GM23248 (cell line): ENCODE results near the gene PLEKHD1. TPM values are rescaled to one million over a fixed set of nuclear protein-coding genes. Genes with fewer than 3 reads are reported as not detected.

Experiments used
- DNase-seq: peaks from one replicate; pipeline ENCODE4 v3.0.0-alpha.2; 2015
- H2AFZ ChIP-seq: fragments of 200-600 bp; sonication (generic); 2 replicates; pipeline ENCODE4 v1.6.1; 2016; ENCODE audit warnings: antibody characterized with exemption
- H3F3A ChIP-seq: fragments of 200-600 bp; sonication (generic); 2 replicates; pipeline ENCODE4 v1.6.1; 2016; ENCODE audit warnings: mild to moderate bottlenecking, antibody characterized with exemption, mixed run types; ENCODE audit not compliant: insufficient read depth
- H3K27ac ChIP-seq: fragments of 200-600 bp; sonication (generic); 2 replicates; pipeline ENCODE4 v1.5.1; 2016; ENCODE audit warnings: mild to moderate bottlenecking
- H3K27me3 ChIP-seq: fragments of 200-600 bp; sonication (generic); replicated peaks from 2 replicates; pipeline ENCODE4 v1.6.1; 2016; ENCODE audit warnings: mild to moderate bottlenecking; ENCODE audit not compliant: insufficient read depth
- H3K36me3 ChIP-seq: fragments of 200-600 bp; sonication (generic); 2 replicates; pipeline ENCODE4 v1.6.1; 2016; ENCODE audit warnings: low read depth, mild to moderate bottlenecking
- H3K4me1 ChIP-seq: fragments of 200-600 bp; sonication (generic); 2 replicates; pipeline ENCODE4 v1.6.1; 2016; ENCODE audit warnings: mild to moderate bottlenecking; ENCODE audit not compliant: insufficient read depth
- H3K4me2 ChIP-seq: fragments of 200-600 bp; sonication (generic); one replicate; pipeline ENCODE4 v1.6.1; 2016; ENCODE audit warnings: mild to moderate bottlenecking; ENCODE audit not compliant: unreplicated experiment
- H3K4me3 ChIP-seq: fragments of 200-600 bp; sonication (generic); 2 replicates; pipeline ENCODE4 v1.5.1; 2016; ENCODE audit warnings: mild to moderate bottlenecking
- H3K79me2 ChIP-seq: fragments of 200-600 bp; sonication (generic); 2 replicates; pipeline ENCODE4 v1.6.1; 2016; ENCODE audit warnings: mild to moderate bottlenecking; ENCODE audit not compliant: insufficient read depth
- H3K9ac ChIP-seq: fragments of 200-600 bp; sonication (generic); 2 replicates; pipeline ENCODE4 v1.6.1; 2016; ENCODE audit warnings: mild to moderate bottlenecking
- H3K9me2 ChIP-seq: fragments of 200-600 bp; sonication (generic); 2 replicates; pipeline ENCODE4 v1.6.1; 2016; ENCODE audit warnings: mixed run types, mild to moderate bottlenecking, moderate library complexity; ENCODE audit not compliant: insufficient read depth
- H3K9me3 ChIP-seq: fragments of 200-600 bp; sonication (generic); one replicate; pipeline ENCODE4 v1.6.1; 2017; ENCODE audit warnings: low read depth
- H4K20me1 ChIP-seq: fragments of 200-600 bp; sonication (generic); 2 replicates; pipeline ENCODE4 v1.6.0; 2016; ENCODE audit not compliant: insufficient read depth
- EZH2 ChIP-seq: fragments of 200-600 bp; sonication (generic); IDR thresholded peaks from 2 replicates; pipeline ENCODE4 v1.6.1; 2018; ENCODE audit warnings: antibody characterized with exemption, mild to moderate bottlenecking; ENCODE audit not compliant: insufficient read depth, poor library complexity, severe bottlenecking
- EZH2phosphoT487 ChIP-seq: fragments of 200-600 bp; sonication (generic); IDR thresholded peaks from 2 replicates; pipeline ENCODE4 v1.6.1; 2018; ENCODE audit warnings: antibody characterized with exemption, moderate library complexity, mild to moderate bottlenecking, low read depth; ENCODE audit not compliant: insufficient read depth
- WGBS, 2 experiments: methylation state at CpG; one replicate each; pipeline ENCODE4 v1.1.6; 2015 to 2017; ENCODE audit warnings: low lambda C conversion rate in 2 of 2, low coverage in 1 of 2; ENCODE audit errors: missing lambda C conversion rate in 2 of 2; 5-methylcytosine and 5-hydroxymethylcytosine counted together
- in situ Hi-C: fragments of 300-500 bp; cut with MboI; formaldehyde crosslinking; loops from 2 replicates; pipeline ENCODE4 v1.15.0; 2020
- polyA plus RNA-seq: library from polyadenylated mRNA; unstranded; fragments of >200 nt; fragmentation: Nextera tagmentation; extraction: Ambion mirVana; gene quantifications from 2 replicates; pipeline ENCODE4 v1.2.1, GENCODE V29; 2016
- total RNA-seq: library from RNA; depleted of rRNA; stranded (reverse); fragments of >200 nt; shearing (Covaris generic); gene quantifications from 2 replicates; pipeline ENCODE4 v1.2.3, GENCODE V29; 2014

Gene PLEKHD1
- total and polyA plus RNA-seq, 2 experiments from 2014 or later, result not detected

DNA sequence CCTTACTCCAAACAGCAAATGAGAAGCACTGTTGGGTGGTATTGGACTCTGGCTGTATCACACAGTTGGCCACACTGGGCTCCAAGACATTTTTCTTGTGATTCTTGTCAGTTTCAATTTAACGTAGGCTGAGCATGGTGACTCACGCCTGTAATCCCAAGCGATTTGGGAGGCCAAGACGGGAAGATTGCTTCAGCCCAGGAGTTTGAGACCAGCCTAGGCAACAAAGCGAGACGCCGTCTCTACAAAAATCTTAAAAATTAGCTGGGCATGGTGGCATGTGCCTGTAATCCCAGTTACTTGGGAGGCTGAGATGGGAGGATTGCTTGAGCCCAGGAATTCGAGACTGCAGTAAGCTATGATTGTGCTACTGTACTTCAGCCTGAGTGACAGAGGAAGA, 35.3 kb upstream of the PLEKHD1 start:
- Histone ChIP-seq H3K9me2 (no peaks in the 10 kb centered on the region), H3K9ac (no peak overlapping the region), H2AFZ (no peak overlapping the region), H3K4me1 (no peaks in the 10 kb centered on the region), H3K27me3 (no peaks in the 10 kb centered on the region), H3K36me3 (no peaks in the 10 kb centered on the region), H3F3A (no peaks in the 10 kb centered on the region), H3K4me2 (no peak overlapping the region), H3K9me3 (no peaks in the 10 kb centered on the region), H4K20me1 (no peaks in the 10 kb centered on the region), H3K79me2 (peaks cover 20% of the 10 kb centered on the region), H3K4me3 (no peak overlapping the region), H3K27ac (no peak overlapping the region)
- 97 to 98% methylated on average over 8 of the region's 8 CpGs for whole genome bisulfite sequencing, 2 experiments
- in situ Hi-C loops, result no loop called here
- DNase-seq, result no peak
- no peak for TF ChIP-seq EZH2phosphoT487
- TF ChIP-seq EZH2, result no peak

- Histone ChIP-seq H3F3A (no peaks in the 10 kb centered on the region), H3K27me3 (no peaks in the 10 kb centered on the region), H3K36me3 (peaks cover 22% of the 10 kb centered on the region; the same call in 1 of the 2 replicates), H3K9ac (no peak overlapping the region), H3K27ac (no peak overlapping the region), H3K79me2 (peaks cover 6% of the 10 kb centered on the region; the same call in 1 of the 2 replicates), H2AFZ (no peak overlapping the region), H3K9me3 (no peaks in the 10 kb centered on the region), H3K9me2 (no peaks in the 10 kb centered on the region), H3K4me1 (no peaks in the 10 kb centered on the region), H3K4me3 (no peak overlapping the region), H3K4me2 (no peak overlapping the region), H4K20me1 (no peaks in the 10 kb centered on the region)
- DNase-seq, result no peak
- WGBS, 2 experiments, result 97 to 100% methylated on average over 2 of the region's 2 CpGs
- TF ChIP-seq EZH2phosphoT487 (no peak), EZH2 (no peak)
- in situ Hi-C loops, result loop anchor here (25.0 kb wide), 1 partner anchor 215 kb away; no protein-coding TSS in a partner anchor
Observed at GRCh38 chr14:69451941-69452340, 32.6 kb upstream of the PLEKHD1 start.

DNA sequence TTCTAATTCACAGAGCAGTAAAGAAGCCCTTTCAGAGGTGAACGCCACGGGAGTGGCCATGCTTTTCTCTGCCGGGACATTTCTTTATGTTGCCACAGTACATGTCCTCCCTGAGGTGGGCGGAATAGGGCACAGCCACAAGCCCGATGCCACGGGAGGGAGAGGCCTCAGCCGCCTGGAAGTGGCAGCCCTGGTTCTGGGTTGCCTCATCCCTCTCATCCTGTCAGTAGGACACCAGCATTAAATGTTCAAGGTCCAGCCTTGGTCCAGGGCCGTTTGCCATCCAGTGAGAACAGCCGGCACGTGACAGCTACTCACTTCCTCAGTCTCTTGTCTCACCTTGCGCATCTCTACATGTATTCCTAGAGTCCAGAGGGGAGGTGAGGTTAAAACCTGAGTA, 26.2 kb upstream of the PLEKHD1 start:
- H3K4me3 ChIP-seq, result no peak overlapping the region
- TF ChIP-seq EZH2, result no peak
- TF ChIP-seq EZH2phosphoT487, result no peak
- DNase-seq, result no peak
- no peaks in the 10 kb centered on the region for H3K79me2 ChIP-seq
- WGBS, 2 experiments, result 77 to 79% methylated on average over 11 of the region's 11 CpGs
- H4K20me1 ChIP-seq, result no peaks in the 10 kb centered on the region
- H3F3A ChIP-seq, result peaks cover 17% of the 10 kb centered on the region
- no peak overlapping the region for H3K4me2 ChIP-seq
- no peak overlapping the region for H3K27ac ChIP-seq
- in situ Hi-C loops, result loop anchor here (25.0 kb wide), 1 partner anchor 221 kb away; no protein-coding TSS in a partner anchor
- peaks cover 43% of the 10 kb centered on the region; the same call in 1 of the 2 replicates for H3K36me3 ChIP-seq
- no peaks in the 10 kb centered on the region for H3K27me3 ChIP-seq
- H2AFZ ChIP-seq, result no peak overlapping the region
- H3K9me2 ChIP-seq, result no peaks in the 10 kb centered on the region
- no peak overlapping the region for H3K9ac ChIP-seq
- H3K9me3 ChIP-seq, result no peaks in the 10 kb centered on the region
- H3K4me1 ChIP-seq, result no peaks in the 10 kb centered on the region

- Histone ChIP-seq H2AFZ (no peak overlapping the region), H3K9me3 (no peaks in the 10 kb centered on the region), H3K4me3 (no peak overlapping the region), H4K20me1 (no peaks in the 10 kb centered on the region), H3K27me3 (no peaks in the 10 kb centered on the region), H3K36me3 (peaks cover 43% of the 10 kb centered on the region; the same call in 1 of the 2 replicates), H3K9ac (no peak overlapping the region), H3K79me2 (no peaks in the 10 kb centered on the region), H3K4me2 (no peak overlapping the region), H3F3A (peaks cover 19% of the 10 kb centered on the region), H3K9me2 (no peaks in the 10 kb centered on the region), H3K27ac (no peak overlapping the region), H3K4me1 (peaks cover 1% of the 10 kb centered on the region)
- DNase-seq, result no peak
- 96% methylated on average over 1 of the region's 1 CpG for WGBS, 2 experiments
- TF ChIP-seq EZH2phosphoT487 (no peak), EZH2 (no peak)
- in situ Hi-C loops, result loop anchor here (25.0 kb wide), 1 partner anchor 222 kb away; no protein-coding TSS in a partner anchor
Observed at GRCh38 chr14:69459122-69459521, 25.4 kb upstream of the PLEKHD1 start.
